NCI-H510A (cell line): ENCODE data around the gene TNFRSF11A.

Experiments used
- DNase-seq: peaks from one replicate; lab custom pipeline; 2025; lab: John Stamatoyannopoulos, UW

TNFRSF11A gene

DNA sequence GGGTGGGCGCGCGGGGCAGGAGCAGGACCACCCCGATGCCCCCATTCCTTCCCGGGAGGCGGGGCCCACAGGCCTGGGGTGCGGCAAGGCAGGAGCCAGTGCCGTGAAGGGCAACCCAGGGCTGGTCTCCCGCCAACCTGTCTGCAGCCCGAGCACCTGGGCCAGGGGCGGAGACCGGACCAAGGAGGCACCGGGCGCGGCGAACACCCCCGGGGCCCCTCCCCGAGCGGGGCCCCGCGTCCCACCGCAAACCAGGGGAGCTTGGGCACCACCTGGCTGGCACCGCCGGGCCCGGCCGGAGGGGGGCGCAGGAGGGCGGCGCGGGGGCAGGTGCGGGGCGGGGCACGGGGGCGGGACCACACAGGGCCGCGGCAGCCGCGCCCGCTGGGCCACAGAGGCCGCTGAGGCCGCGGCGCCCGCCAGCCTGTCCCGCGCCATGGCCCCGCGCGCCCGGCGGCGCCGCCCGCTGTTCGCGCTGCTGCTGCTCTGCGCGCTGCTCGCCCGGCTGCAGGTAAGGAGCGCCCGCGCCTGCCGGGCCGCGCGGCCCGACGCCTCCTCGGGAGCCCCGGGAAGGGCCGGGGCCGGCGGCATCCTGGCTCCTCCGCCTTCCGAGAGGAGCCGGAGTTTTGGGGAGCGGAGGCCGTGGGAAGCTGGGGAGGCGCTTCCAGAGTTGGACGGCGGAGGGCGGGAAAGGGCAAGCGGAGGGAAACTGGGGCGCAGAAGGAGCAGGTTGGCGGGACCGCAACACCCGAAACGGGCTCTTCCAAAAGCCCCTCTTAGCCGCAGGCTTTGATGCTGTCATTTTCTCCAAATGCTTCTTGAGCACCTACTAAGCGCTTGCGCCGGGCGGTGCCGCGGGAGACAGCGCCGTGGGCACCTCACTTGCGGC lies at the start of gene TNFRSF11A:
TNFRSF11A (plus strand) TSS at position 394 of the 889 bp plus-strand sequence; CDS start at position 437, 43 bp downstream.
- DNase-seq = peak; percentile 31

DNA sequence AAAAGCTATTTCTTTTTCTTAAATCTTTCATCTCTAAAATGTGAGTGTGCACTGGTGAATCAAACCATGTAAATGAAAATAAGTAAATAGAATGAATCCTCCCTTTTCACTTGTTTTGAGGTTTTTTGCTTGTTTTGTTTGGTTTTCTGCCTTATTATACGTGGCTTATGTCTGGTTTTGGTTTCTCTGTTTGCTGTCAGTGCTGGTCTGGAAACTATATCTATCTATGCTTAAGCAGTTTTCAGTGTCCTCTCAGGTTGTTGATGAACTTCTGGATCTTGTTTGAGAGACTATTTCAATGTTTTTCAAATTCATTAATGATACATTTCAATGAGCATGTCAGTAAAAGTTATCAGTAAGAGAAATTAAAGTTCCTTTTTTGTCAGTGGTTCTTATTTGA lies 48.1 kb upstream of the TNFRSF11A start:
- DNase-seq = no peak

DNA sequence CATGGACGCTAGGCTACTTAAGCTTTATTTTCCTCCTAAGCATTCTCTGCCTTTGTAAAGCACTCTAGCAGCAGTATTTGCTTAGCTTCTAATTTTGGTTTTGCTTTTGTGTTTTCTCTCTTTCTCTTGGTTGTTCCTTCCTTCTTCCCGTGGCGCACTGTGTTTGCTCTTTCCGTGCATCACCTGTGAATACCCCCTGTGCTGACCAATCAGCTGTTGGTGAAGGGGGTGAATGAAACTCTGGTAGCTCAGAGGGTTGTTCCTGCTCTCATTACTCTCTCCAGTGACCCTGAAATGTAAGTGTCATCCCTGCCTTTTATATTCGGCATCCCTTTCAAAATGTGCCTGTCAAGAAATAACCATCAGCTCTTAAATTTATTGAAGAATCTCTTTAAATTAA lies 45.5 kb upstream of the TNFRSF11A start:
- DNase-seq = peak; percentile 8

DNA sequence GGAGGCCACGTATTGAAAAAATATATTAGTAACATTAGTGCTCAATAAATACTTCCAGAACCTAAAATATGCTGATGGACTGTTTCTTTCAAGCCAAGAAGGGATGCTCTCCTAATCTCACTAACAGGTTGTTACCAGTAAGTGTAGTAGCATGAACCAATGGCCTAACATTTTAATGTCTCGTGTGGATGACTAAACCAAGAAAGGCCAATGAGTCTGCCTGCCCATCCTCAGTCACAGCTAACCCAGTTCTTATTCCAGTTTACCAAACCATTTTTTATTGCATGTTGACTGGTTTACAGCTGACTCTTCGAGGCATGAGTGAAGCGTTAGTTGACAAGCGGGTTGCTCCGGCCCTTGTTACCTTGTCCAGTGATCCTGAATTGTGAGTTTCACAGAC lies 45.1 kb upstream of the TNFRSF11A start:
- no peak for DNase-seq

DNA sequence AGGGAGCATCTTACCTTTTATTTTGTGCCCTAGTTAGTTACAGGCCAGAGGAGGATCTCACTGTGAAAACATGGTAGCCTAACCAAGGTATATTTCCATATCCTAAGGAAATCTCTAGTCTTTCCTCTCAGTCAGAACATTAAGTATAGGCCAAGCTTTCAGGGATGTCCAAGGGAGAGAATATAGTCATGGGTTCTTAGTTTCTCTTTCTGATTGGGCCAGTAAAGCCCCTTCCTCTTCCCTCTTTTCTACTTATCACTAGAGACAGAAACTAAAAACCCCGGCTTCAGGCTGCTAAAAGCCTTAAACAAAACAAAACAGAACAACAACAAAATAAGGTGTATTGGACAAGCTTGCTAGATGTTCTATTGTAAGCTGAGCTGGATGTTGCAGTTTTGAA lies 44.3 kb upstream of the TNFRSF11A start:
- no peak for DNase-seq

DNA sequence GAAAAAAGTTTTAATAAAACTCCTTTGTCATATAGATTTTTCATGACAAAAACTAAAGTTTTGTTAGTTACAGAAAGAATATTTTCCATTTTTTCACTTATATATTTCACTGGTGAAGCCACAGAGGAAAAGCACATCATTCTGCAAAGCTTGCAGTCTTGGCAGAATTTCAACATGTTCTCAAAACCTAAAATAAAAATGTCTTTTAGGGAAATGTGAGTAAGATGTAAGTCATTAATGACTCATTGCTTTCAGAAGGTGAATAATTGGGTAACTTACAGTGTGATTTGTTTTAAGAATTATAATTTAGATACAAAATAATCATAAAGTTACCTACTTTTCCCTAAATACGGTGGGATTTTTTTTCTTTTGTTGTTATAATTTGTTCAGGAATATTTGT lies 43.4 kb upstream of the TNFRSF11A start:
- no peak for DNase-seq

DNA sequence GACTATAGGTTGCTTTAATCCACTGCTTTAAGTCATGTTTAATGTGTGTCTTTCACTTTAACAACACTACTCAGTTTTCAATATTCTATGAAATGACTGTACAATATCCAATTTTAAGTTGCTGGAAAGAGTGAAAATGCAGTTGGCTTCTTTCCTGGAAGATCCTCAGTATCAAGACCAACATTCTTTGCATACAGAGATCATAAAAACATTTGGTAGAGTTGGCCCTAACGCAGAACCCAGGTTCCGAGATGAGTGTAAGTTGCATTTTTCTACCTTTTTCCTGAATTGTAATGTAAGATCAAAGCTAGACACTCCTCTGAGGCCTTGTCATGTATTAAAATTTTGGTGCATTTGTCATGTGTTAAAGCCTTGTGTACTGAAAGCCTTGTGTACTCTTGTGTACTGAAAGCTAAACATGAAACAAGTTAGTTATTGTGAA lies 42.9 kb upstream of the TNFRSF11A start:
- DNase-seq = no peak

- no peak for DNase-seq
Observed at GRCh38 chr18:62284637-62285036, 40.5 kb upstream of the TNFRSF11A start.

- no peak for DNase-seq
Observed at GRCh38 chr18:62285281-62285680, 39.8 kb upstream of the TNFRSF11A start.

DNA sequence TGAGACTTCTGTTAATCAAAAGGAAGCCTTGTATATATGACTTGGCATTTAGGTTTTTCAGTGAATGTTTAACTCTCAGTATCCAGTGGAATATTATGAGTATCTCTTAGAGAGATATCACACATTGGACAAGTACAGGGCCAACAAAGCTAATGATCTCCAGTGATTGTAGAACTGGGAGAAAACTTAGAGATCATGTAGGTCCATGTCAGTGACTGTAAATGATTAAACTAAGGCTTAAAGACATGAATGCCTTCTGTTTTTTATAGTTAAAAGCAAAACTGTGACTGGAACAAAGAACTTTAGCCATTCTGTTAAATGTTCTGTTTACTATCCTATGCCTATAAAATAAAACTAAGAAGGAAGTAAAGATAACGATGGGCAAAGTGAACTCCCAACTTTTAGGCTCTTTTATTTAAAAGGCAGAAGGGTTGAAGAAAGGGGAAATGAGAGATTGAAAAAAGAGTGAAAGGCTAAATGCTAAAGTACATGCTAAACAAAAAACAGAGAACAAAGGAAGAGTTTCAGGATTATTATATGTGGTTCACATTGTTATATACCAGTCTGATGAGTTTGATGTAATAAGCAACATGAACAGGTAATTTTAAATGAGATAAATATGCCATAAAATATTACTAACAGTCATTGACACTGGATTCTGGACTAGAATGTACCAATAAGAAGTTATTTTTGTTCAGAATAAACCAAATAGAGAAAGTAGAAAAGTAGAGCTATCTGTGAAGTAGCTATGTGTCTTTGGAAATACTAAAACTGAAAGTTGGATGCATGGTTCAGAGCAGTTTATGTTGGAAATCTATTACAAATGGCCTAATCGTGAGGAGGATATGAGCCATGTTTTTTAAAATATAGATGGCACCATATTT lies 37.1 kb upstream of the TNFRSF11A start:
- no peak for DNase-seq

DNA sequence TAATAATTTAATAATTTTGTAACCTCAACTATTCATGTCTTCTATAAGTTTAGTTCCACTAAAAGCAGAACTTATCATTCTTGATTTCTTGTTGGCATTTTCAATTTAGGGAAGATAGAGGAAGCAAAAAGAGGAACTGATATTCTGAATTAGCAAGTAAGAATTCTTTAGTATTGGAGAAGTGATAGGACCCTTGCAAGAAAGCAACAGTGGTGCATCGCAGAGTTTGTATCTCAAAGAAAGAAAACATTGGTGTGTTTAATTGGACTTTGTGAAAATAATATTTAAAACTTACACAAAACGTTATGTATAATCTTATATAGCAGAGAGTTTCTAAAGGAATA lies 36.5 kb upstream of the TNFRSF11A start:
- DNase-seq = no peak

DNA sequence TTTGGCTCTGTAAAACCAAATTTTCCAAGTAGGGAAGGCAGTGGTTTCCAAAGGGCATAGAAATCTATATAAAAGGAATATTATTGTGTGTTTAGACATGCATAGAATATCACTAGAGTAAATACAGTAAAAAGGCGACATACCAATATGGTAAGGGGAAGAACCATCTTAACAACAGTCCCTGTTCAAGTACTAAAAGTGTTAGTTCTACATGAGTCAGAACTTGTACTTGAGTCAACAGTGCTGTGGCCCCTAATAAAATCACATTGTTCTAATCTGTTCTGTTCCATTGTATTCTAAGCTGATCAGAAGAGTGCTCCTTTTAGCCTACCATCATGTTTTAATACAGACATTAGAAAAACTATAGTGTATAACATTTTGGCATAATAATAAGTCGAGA lies 36.1 kb upstream of the TNFRSF11A start:
- DNase-seq = no peak

GRCh38 chr18:62294073-62294472 lies 31.0 kb upstream of the TNFRSF11A start:
- DNase-seq = no peak

DNA sequence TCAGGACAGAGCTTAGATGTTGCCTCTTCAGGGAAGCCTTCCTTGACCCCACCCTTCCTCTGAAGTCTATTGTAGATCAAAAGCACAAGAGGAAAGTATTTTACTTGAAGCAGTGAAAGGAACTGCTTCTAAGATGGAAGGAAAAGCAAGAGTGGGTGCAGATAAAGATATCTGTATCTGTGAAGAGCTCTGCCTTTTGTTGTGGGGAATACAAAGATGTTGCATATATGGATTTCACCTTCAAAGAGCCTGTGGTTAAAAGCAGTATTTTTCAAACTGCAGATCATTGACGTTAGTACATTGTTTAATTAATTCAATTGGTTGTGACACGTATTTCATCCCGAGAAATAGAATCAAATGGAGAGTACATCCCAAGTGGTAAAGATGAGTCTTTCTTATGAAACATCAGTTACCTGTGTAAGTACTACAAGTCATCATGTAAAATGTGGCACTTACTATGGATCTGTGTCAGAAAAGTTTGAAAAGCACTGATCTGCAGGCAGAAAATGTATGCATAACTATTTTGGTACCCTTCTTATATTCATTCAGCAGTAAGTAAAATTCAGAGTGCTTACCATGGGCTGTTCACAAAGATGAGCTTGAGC lies 24.6 kb upstream of the TNFRSF11A start:
- no peak for DNase-seq

DNA sequence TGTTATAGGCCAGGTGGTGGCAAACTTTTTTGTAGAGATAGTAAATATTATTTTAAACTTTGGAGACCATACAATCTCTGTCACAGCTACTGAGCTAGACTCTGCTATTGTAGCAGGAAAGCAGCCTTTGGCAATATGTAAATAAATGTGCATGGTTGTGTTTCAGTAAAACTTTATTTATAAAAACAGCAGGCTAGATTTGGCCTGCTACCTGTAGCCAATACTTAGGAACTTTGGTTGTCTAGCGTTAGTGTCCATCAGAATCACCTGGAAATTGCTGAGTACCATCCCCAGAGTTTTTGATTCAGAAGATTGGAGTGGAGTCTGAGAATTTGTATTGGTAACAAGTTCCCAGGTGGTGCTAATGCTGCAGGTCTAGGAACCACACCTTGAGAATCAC lies 23.8 kb upstream of the TNFRSF11A start:
- DNase-seq = no peak

GRCh38 chr18:62312851-62313250 lies 12.3 kb upstream of the TNFRSF11A start:
- no peak for DNase-seq

- no peak for DNase-seq
Observed at GRCh38 chr18:62318228-62319180, 6.6 kb upstream of the TNFRSF11A start.

DNA sequence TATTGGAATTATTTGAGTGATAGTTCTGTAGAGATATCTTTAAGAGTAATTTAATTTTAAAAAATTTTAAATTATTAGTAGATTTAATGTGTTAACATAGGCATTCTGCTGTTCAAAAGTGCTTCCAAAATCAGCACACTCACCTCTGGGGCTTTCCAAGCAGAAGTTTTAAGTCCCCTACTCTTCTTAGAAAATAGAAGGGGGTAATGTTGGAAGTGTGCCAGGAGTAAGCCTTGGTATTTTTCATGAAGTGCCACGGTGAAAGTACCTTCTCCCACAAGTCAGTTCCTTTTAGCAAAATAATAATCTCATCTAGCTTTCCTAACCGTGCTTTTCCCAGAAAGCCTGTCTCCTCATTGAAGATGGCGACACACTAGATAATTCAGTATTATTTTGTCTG lies 3.9 kb upstream of the TNFRSF11A start:
- DNase-seq = no peak

GRCh38 chr18:62323483-62324180 lies 1.5 kb upstream of the TNFRSF11A start:
- DNase-seq = no peak

GRCh38 chr18:62324181-62324828 lies 805 bp upstream of the TNFRSF11A start:
- no peak for DNase-seq
